HG03095 (cell line): ENCODE data around the gene WNT10A.

ENCODE experiments used
- ATAC-seq: cut with Tn5 transposase; IDR thresholded peaks from one replicate; pipeline ENCODE4 v1.9.1; 2021; ENCODE audit warnings: moderate library complexity; ENCODE audit not compliant: unreplicated experiment

Gene WNT10A

GRCh38 chr2:218876562-218877219 is 4.0 kb upstream of the WNT10A start:
- ATAC-seq = no peak

GRCh38 chr2:218877331-218877730 is 3.3 kb upstream of the WNT10A start:
- ATAC-seq = no peak

GRCh38 chr2:218877891-218878290 is 2.8 kb upstream of the WNT10A start:
- ATAC-seq = no peak

GRCh38 chr2:218878486-218878885 is 2.2 kb upstream of the WNT10A start:
- no peak for ATAC-seq

GRCh38 chr2:218878926-218879761 is 1.5 kb upstream of the WNT10A start:
- no peak for ATAC-seq

GRCh38 chr2:218879776-218880101 is 913 bp upstream of the WNT10A start:
- no peak for ATAC-seq

GRCh38 chr2:218880859-218881594 is 375 bp downstream of the WNT10A start:
- no peak for ATAC-seq

- no peak for ATAC-seq
Measured at GRCh38 chr2:218881744-218882460, 1.2 kb downstream of the WNT10A start.

- no peak for ATAC-seq
Measured at GRCh38 chr2:218882461-218882816, 1.8 kb downstream of the WNT10A start.

GRCh38 chr2:218882866-218883366 is 2.3 kb downstream of the WNT10A start:
- ATAC-seq = no peak

GRCh38 chr2:218883491-218884490 is 3.1 kb downstream of the WNT10A start:
- no peak for ATAC-seq

GRCh38 chr2:218884519-218884918 is 3.9 kb downstream of the WNT10A start:
- ATAC-seq = no peak

GRCh38 chr2:218885981-218886947 is 5.6 kb downstream of the WNT10A start:
- ATAC-seq = peak; percentile 61

GRCh38 chr2:218887079-218887478 is 6.4 kb downstream of the WNT10A start:
- ATAC-seq = no peak

- ATAC-seq = no peak
Measured at GRCh38 chr2:218888341-218888740, 7.7 kb downstream of the WNT10A start.

GRCh38 chr2:218889937-218890336 is 9.3 kb downstream of the WNT10A start:
- ATAC-seq = no peak

- no peak for ATAC-seq
Measured at GRCh38 chr2:218890369-218890768, 9.7 kb downstream of the WNT10A start.

GRCh38 chr2:218891275-218892135 is 10.9 kb downstream of the WNT10A start:
- ATAC-seq = no peak
